Naive B cell (primary cell): ENCODE measurements around the gene FBRSL1. TPM values are rescaled to one million over a fixed set of nuclear protein-coding genes. Genes with fewer than 3 reads are reported as not detected.

Experiments used
- ATAC-seq, 2 donors: fragments of 150-1000 bp; cut with Tn5 transposase; 2 replicates each; pipeline ENCODE4 v1.10.0; 2021; ENCODE audit warnings: low read depth in 2 of 2, mild to moderate bottlenecking in 2 of 2, moderate library complexity in 2 of 2
- DNase-seq: peaks from one replicate; pipeline ENCODE4 v3.0.0; 2022
- H3K27ac Mint-ChIP-seq, 6 donors: one replicate each; pipeline ENCODE4 v1.8.0; 2020 to 2022; ENCODE audit warnings: mild to moderate bottlenecking in 6 of 6, mixed read lengths in 6 of 6, moderate library complexity in 5 of 6, inconsistent platforms in 2 of 6
- H3K27me3 Mint-ChIP-seq, 3 donors: one replicate each; pipeline ENCODE4 v1.8.0; 2021 to 2022; ENCODE audit warnings: mixed read lengths in 3 of 3, mild to moderate bottlenecking in 1 of 3
- H3K36me3 Mint-ChIP-seq, 2 donors: one replicate each; pipeline ENCODE4 v1.8.0; 2020 to 2022; ENCODE audit warnings: mixed read lengths in 2 of 2, inconsistent platforms in 1 of 2, mild to moderate bottlenecking in 1 of 2
- H3K4me1 Mint-ChIP-seq, 3 donors: one replicate each; pipeline ENCODE4 v1.8.0; 2020 to 2022; ENCODE audit warnings: mixed read lengths in 3 of 3, inconsistent platforms in 1 of 3, mild to moderate bottlenecking in 1 of 3, moderate library complexity in 1 of 3
- H3K4me3 Mint-ChIP-seq, 8 donors: one replicate each; pipeline ENCODE4 v1.8.0; 2020 to 2022; ENCODE audit warnings: mild to moderate bottlenecking in 8 of 8, mixed read lengths in 8 of 8, moderate library complexity in 8 of 8, inconsistent platforms in 2 of 8
- H3K9me3 Mint-ChIP-seq, 7 donors: one replicate each; pipeline ENCODE4 v1.8.0; 2020 to 2022; ENCODE audit warnings: mixed read lengths in 7 of 7, mild to moderate bottlenecking in 5 of 7, inconsistent platforms in 2 of 7, moderate library complexity in 1 of 7
- polyA plus RNA-seq, 6 donors: library from polyadenylated mRNA; unstranded; fragments of 300-500 nt; fragmentation: Illumina TruSeq; gene quantifications; one replicate each; pipeline ENCODE4 v1.2.3, GENCODE V29; 2021; ENCODE audit warnings: low read depth in 6 of 6

The FBRSL1 gene
- polyA plus RNA-seq, 6 donors from 2014 or later, result 0.60 to 5.8 (median 2.9) TPM

DNA sequence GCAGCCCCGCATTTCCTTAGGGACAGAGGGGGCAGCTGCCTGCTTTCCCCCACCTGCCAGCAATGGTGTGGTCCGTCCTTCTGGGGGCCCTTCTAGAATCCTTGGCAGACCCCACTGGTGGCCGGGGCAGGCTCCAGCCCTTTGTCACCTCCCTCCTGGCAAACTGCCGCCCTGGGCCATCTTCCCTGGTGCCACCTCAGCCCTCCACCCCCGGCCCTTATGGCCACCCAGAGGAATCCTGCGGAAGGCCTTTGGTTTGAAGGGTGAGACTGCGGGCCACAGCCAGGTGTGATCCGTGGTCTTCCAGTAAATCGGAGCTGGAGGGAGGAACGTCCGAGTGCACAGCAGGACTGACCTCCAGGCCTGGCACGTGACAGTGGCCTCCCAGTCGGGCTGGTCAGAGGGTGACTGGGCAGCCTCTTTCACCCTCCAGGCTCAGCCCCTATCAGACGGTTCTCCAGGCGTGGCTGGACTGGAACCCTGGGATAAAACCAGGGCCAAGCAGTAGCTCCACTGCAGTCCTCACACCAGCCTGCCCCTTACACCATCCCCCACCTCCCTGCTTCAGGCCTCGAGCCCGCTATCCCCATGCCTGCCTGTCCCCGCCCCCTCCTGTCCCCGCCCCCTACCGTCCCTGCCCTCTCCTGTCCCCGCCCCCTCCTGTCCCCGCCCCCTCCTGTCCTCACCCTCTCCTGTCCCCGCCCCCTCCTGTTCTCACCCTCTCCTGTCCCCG is 12.4 kb downstream of the FBRSL1 start:
- H3K4me3 Mint-ChIP-seq, result peak overlapping the region in 1 of 8 donors; percentile 29

DNA sequence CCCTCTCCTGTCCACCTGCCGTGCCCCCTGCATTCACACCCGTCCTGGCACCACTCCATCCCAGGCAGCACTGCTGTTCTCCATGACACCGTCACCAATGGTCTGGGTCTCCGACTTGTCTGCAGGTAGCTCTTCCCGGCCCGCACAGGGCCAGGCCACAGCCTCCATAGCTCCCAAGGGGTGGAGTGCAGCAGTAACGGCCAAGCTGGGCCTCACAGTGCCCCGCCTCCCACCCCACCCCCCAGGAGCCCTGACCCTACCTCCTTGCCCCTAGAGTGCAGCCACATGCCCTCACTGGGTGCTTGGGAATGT is 12.9 kb downstream of the FBRSL1 start:
- Mint-ChIP-seq H3K27me3 (no peaks in the 10 kb centered on the region), H3K36me3 (no peaks in the 10 kb centered on the region), H3K9me3 (no peaks in the 10 kb centered on the region), H3K27ac (peak overlapping the region in 2 of 6 donors; percentile 73 to 74), H3K4me1 (peaks cover 50 to 78% (median 56%) of the 10 kb centered on the region in 3 donors), H3K4me3 (no peak overlapping the region)
- no peak for ATAC-seq
- DNase-seq, result no peak

More for the DNA sequence above, 12.4 kb downstream of the FBRSL1 start:
- ATAC-seq, result no peak
- H3K36me3 Mint-ChIP-seq, result no peaks in the 10 kb centered on the region
- peaks cover 50 to 80% (median 56%) of the 10 kb centered on the region in 3 donors for H3K4me1 Mint-ChIP-seq
- peak overlapping the region in 1 of 6 donors; percentile 46 for H3K27ac Mint-ChIP-seq
- H3K27me3 Mint-ChIP-seq, result no peaks in the 10 kb centered on the region
- DNase-seq, result no peak
- no peaks in the 10 kb centered on the region for H3K9me3 Mint-ChIP-seq

DNA sequence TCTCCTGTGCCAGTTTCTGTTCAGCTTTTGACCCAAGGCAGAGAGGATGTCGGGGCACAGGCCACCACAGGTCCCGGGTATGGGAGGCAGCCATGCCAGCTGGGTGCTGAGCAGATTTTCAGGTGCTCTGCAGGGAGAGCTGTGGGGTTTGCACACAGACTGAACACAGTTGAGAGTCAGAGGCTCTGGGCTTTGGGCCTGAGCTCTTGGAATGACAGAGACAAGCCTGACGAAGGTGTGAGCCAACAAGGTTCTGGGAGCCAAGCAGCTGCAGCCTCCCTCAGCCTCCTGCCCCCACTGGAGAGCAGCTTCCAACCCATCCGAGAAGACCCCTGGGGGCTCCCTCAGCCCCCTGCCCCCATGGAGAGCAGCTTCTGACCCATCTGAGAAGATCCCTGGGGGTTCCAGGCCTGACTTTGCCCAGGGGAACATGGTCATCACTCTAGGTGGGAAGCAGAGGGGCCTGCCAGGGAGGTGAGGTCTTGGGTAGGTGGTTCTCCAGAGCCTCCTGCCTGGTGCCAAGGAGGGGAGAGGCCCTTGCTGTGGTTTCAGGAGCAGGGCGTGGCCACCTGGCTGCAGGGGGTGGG is 13.8 kb downstream of the FBRSL1 start:
- Mint-ChIP-seq H3K27ac (peak overlapping the region in 5 of 6 donors; percentile 11 to 92 (median 47)), H3K4me1 (peaks cover 50 to 78% (median 56%) of the 10 kb centered on the region in 3 donors), H3K4me3 (peak overlapping the region in 4 of 8 donors; percentile 9 to 82 (median 27)), H3K9me3 (no peaks in the 10 kb centered on the region), H3K27me3 (no peaks in the 10 kb centered on the region), H3K36me3 (no peaks in the 10 kb centered on the region)
- DNase-seq, result no peak
- ATAC-seq, result no peak

DNA sequence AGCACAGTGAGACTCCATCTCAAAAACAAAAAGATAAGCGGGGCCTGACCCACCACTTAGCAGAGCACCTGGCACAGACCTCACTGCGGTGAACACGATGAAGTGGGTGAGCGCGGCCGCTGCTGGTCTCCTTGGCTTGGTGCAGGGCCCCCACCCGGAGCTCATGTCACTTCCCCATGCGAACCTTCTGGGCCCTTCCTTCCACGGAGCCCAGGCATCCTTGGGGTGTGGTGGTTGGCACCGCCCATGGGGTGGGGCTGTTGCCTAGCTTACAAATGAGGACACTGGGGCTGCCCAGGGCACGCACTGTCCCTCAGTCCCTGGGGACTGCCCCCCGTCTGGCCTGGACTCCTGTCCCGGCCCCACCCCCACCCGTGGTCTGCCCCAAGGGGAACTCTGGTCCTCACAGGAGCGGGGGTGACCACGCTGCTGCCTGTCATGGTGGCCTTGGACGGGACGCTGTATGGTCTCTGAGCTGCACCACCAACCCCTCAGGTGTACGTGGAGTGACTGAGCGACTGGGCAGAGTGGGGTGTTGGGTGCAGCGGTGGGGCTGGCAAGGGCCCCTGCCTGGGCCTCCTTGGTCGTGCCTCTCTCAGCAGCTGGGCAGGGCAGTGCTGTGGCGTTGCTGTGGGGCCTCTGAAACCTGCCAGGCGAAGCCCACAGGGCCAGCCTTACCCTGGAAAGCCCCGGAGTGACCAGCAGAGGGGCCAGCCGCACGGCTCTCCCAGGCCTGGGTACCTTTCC is 15.3 kb downstream of the FBRSL1 start:
- peak overlapping the region in 7 of 8 donors; percentile 36 to 75 (median 47) for H3K4me3 Mint-ChIP-seq

DNA sequence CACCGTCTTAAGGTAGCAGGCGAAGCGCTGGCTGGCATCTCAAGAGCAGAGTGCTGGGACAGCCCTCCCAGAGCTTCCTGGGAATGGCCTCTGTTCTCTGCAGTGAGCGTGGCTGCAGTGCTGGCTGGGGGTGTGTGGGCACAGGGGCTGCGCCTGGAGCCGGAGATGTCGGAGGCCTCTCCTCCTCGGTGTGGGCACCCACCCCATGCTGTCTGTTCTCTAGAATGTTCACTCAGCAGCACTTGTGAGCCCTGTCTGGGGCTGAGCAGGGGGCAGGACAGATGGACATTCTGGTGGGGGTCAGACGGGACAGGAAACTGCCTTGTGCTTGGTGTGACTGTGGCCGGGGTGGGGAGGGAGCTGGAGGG is 15.9 kb downstream of the FBRSL1 start:
- ATAC-seq (no peak), DNase-seq (no peak)
- peak overlapping the region in 4 of 8 donors; percentile 50 to 75 (median 64) for H3K4me3 Mint-ChIP-seq
- no peaks in the 10 kb centered on the region for H3K9me3 Mint-ChIP-seq
- H3K36me3 Mint-ChIP-seq, result no peaks in the 10 kb centered on the region
- peak overlapping the region in 3 of 6 donors; percentile 39 to 90 (median 82) for H3K27ac Mint-ChIP-seq
- H3K27me3 Mint-ChIP-seq, result no peaks in the 10 kb centered on the region
- H3K4me1 Mint-ChIP-seq, result peaks cover 37 to 65% (median 42%) of the 10 kb centered on the region in 3 donors

More for the DNA sequence above, 15.3 kb downstream of the FBRSL1 start:
- ATAC-seq (peak; percentile 71 to 84), DNase-seq (peak; percentile 50)
- Mint-ChIP-seq H3K27ac (peak overlapping the region in 5 of 6 donors; percentile 59 to 90 (median 73)), H3K4me1 (peaks cover 42 to 71% (median 47%) of the 10 kb centered on the region in 3 donors), H3K36me3 (no peaks in the 10 kb centered on the region), H3K9me3 (no peaks in the 10 kb centered on the region), H3K27me3 (no peaks in the 10 kb centered on the region)

DNA sequence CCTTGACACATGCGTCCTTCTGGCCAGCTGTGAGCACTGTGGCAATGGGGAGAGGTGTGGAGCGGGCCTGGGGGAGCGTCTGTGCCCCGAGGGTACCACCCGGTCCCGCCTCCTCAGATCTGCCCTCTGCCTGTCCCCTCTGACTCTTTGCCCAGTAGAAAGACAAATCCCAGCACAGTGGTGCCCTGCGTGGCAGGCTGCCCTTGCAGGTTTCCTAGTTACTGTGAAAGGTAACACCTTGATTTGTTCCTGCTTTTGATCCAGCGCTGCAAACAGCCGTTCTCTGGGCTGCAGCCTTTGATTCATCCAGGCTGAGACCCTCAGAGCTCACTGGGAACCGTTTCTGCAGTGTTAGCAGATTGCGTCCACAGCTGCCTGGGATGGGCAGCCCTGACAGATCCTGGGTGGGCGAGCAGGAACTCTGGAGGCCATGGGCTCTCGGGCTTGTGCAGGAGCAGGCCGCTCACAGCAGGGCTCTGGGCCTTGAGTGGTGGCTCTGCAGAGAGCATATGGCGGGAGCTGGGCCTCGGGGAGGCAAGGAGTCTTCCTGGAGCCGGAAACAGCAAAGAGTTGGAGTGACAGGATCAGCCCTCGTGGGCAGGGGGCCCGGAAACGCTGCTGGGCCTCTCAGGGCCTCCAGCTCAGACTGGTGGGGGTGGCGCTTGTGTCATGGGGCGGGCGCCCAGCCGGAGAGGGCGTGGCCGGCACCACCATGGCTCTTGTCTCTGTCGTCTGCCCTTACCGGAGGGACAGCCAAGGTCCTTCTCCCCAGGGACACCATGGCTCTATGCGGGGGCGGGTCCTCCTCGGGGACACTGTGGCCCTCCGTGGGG is 16.6 kb downstream of the FBRSL1 start:
- Mint-ChIP-seq H3K4me3 (peak overlapping the region; percentile 42 to 84 (median 62)), H3K9me3 (no peaks in the 10 kb centered on the region), H3K27me3 (no peaks in the 10 kb centered on the region), H3K27ac (peak overlapping the region in 3 of 6 donors; percentile 29 to 82 (median 32)), H3K4me1 (peaks cover 36 to 58% (median 42%) of the 10 kb centered on the region in 3 donors), H3K36me3 (no peaks in the 10 kb centered on the region)
- ATAC-seq (peak; percentile 52), DNase-seq (peak; percentile 40)

DNA sequence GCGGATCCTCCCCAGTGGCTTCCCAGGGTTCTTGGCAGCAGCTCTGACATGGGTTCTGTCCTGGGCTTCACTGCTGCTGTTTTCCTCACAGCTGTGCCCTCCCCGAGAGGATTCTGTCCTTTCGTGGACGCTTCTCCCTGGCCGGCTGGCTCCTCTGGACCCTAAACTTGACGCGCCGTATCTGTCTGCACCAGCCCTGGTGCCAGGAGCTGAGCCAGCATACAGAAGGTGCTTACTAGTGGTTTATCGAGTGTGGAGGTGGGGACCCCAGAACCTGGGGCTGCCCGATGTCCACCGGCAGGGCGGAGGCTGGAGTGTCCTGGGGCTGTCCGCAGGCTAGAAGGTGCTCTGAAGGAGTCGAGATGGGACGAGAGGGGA is 17.2 kb downstream of the FBRSL1 start:
- Mint-ChIP-seq H3K27me3 (no peaks in the 10 kb centered on the region), H3K9me3 (no peaks in the 10 kb centered on the region), H3K36me3 (no peaks in the 10 kb centered on the region), H3K27ac (peak overlapping the region in 2 of 6 donors; percentile 32 to 59), H3K4me3 (peak overlapping the region in 5 of 8 donors; percentile 5 to 84 (median 57)), H3K4me1 (peaks cover 31 to 52% (median 38%) of the 10 kb centered on the region in 3 donors)
- DNase-seq (no peak), ATAC-seq (no peak)

DNA sequence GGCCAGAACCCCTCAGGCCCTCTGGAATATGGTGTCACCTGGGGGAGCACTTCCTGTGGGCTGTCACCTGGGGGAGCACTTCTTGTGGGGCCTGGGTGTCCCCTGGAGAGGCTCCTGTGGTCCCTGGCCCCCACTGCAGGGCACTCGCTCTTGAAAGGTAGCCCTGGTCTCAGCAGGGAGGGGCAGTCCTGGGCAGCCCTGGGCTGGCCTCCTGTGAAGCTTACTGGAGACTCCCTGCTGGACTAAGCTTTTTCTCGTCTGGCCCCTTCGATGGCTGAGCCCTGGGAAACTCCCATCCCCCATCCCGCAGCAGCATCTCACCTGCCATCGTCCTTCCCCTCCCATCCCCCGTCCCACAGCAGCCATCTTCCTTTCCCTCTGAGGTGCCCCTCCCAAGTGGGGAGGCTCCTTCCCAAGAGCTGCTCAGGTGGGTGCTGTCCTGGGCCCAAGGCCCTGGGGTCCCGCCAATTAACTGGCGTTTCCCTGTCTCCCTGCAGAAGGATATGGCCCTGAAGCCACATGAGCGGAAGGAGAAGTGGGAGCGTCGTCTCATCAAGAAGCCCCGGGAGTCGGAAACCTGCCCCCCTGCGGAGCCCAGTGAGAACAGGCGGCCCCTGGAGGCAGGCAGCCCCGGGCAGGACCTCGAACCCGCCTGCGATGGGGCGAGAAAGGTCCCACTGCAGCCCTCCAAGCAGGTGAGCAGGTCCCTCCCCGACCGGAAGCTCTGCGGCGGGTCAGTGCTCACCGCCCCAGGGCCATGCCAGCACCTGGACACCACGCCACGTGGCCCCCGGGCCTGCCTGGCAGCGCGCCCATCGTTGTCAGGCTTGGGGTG is 17.9 kb downstream of the FBRSL1 start:
- Mint-ChIP-seq H3K4me1 (peaks cover 28 to 46% (median 38%) of the 10 kb centered on the region in 3 donors), H3K9me3 (no peaks in the 10 kb centered on the region), H3K27ac (peak overlapping the region in 2 of 6 donors; percentile 51 to 59), H3K27me3 (no peaks in the 10 kb centered on the region), H3K36me3 (no peaks in the 10 kb centered on the region), H3K4me3 (peak overlapping the region in 1 of 8 donors; percentile 44)
- ATAC-seq (no peak), DNase-seq (no peak)

DNA sequence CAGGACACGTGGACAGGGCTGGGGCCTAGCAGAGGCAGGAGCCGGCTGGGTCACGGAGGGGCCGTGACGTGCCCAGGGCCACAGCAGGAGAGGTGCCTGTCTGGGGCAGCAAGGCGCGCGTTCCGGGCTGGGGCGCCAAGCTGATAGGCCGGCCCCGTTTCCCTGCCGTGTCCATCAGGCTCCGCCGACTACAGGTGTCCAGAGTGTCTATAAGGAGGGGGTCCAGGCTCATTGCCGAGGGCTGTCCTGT is 18.5 kb downstream of the FBRSL1 start:
- no peak for DNase-seq
- no peaks in the 10 kb centered on the region for H3K27me3 Mint-ChIP-seq
- peaks cover 30 to 40% (median 37%) of the 10 kb centered on the region in 3 donors for H3K4me1 Mint-ChIP-seq
- no peak overlapping the region for H3K4me3 Mint-ChIP-seq
- no peaks in the 10 kb centered on the region for H3K9me3 Mint-ChIP-seq
- ATAC-seq, result no peak
- no peak overlapping the region for H3K27ac Mint-ChIP-seq
- no peaks in the 10 kb centered on the region for H3K36me3 Mint-ChIP-seq

DNA sequence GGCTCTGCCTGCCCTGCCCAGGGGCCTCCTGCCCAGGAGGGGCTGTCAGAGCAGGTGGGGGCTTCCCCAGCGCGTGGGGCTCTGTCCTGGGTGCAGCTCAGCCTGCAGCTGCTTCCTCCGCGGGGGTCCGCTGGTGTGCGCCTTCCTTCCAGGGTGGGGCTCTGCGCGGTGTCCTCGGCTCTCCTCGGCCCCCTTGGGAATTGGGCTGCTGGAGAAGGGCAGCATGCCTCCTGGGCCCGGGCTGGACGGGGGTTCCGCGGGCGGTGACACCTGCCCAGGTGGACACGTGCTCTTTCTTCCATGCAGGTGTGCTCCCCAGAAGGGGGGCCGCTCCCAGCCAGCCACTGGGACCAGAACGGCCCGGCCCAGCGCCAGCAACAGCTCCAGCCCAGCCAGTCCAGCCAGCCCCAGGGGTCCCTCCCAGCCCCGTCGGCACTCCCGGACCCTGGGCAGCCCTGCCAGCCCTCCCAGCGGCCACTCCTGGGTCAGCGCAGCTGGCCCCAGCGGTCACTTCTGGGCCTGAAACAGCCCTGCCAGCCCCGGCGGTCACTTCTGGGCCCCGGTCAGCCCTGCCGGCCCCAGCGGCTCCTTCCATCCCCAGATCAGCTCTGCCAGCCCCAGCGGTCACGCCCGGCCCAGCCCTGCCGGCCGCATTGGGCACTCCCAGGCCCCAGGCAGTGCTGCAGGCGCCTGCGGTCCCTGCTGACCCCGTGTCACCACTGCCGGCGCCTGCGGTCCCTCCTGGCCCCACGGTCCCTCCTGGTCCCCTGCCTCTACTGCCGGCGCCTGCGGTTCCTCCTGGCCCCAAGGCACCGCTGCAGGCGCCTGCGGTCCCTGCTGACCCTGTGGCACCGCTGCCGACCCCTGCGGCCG is 19.1 kb downstream of the FBRSL1 start:
- Mint-ChIP-seq H3K36me3 (no peaks in the 10 kb centered on the region), H3K4me3 (peak overlapping the region in 1 of 8 donors; percentile 47), H3K27ac (peak overlapping the region in 1 of 6 donors; percentile 47), H3K4me1 (peaks cover 23 to 33% (median 32%) of the 10 kb centered on the region in 3 donors), H3K27me3 (no peaks in the 10 kb centered on the region), H3K9me3 (no peaks in the 10 kb centered on the region)
- DNase-seq (no peak), ATAC-seq (no peak)

DNA sequence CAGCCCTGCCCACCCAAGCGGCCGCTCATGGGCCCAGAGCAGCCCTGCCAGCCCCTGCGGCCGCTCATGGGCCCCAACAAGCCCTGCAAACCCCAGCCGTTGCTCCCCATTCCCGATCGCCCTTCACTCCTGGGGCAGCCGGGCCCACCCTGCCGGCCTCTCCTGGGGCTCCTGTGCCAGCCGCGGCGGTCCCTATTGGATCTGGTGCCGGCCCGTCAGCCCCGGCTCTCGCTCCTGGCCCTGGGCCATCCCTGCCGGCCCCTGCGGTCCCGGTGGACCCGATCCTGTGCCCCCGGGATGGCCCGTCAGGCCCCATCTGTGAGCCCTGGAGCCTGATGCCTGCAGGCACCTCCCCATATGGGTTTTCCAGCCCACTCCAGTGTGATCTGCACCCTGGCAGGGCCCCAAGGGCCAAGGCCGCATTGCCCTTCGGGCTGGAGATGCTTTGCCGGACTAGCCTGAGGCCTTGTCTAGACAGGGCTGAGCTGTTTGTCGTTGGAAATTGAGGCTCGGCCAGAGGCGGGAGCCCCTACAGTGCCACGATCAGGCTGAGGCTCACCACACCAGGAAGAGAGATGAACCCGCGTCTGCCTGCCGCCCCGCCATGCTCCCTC is 20.3 kb downstream of the FBRSL1 start:
- Mint-ChIP-seq H3K4me3 (no peak overlapping the region), H3K36me3 (peaks cover 2 to 4% of the 10 kb centered on the region in 2 donors), H3K27ac (peak overlapping the region in 1 of 6 donors; percentile 36), H3K27me3 (no peaks in the 10 kb centered on the region), H3K9me3 (peaks cover 0 to 3% (median 0%) of the 10 kb centered on the region in 7 donors), H3K4me1 (peaks cover 21 to 26% (median 23%) of the 10 kb centered on the region in 3 donors)
- ATAC-seq (no peak), DNase-seq (no peak)
